GM18909 (cell line): Measurements from ENCODE around the gene MADD.

Source experiments
- ATAC-seq: cut with Tn5 transposase; IDR thresholded peaks from one replicate; pipeline ENCODE4 v1.9.1; 2021; ENCODE audit warnings: mild to moderate bottlenecking; ENCODE audit not compliant: unreplicated experiment, poor library complexity

MADD gene

DNA sequence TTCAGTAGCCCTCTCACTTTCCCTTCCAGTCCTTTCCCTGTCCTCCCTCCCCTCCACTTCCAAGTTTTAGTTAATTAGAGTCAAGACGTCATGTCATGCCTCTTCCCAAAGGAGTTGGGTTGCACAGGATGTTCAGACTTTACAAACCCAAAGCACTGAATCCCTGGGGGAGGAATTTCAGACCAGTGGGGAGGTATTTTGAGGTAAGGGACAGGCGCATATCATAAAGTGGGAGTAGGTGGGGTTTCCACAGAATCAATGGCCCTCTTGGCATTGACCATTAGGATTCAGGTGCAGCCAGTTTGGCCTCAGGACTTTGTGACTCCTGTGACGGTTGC, 20.6 kb upstream of the MADD start:
- no peak for ATAC-seq

DNA sequence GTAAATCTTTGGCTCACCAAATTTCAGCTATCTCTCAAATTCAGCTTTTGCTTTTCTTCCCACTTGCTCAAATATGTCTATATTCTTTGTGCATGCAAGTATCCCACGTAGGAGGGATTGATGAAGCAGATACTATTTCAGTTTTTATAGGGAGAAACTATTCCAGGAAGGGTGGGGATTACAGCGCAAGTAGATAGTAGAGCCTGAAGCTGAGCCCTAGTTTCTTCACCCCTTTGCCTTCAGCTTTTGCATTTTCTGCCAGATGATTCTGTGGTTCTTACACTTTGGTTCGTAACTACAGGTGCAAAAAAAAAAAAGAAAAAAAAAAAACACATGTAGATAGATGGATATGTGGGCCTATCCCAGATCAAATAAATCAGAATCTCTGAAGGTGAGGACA, 18.2 kb upstream of the MADD start:
- ATAC-seq: no peak

- ATAC-seq: no peak
Observed at GRCh38 chr11:47253660-47254059, 16.3 kb upstream of the MADD start.

DNA sequence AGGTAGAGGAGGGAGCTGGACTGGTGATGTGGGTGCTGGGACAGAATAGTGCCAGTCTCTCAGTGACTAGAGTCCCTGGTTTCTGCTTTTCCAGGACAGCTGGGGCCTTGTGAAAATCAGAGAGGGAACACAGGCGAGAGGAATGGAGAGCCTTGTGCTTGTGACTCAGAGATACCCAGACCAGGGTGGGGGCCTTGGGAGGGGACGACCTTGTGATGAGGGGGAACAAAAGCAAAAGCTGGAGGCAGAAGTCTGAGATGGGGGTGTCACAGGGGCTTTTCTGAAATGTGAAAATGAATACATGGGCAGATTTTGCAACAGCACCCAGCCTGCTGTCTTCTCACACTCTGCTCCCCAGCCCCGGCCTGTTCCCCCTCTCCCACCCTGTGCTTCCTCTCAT, 15.5 kb upstream of the MADD start:
- no peak for ATAC-seq

GRCh38 chr11:47256374-47256773, 13.6 kb upstream of the MADD start:
- no peak for ATAC-seq

- no peak for ATAC-seq
Observed at GRCh38 chr11:47257177-47257516, 12.8 kb upstream of the MADD start.

DNA sequence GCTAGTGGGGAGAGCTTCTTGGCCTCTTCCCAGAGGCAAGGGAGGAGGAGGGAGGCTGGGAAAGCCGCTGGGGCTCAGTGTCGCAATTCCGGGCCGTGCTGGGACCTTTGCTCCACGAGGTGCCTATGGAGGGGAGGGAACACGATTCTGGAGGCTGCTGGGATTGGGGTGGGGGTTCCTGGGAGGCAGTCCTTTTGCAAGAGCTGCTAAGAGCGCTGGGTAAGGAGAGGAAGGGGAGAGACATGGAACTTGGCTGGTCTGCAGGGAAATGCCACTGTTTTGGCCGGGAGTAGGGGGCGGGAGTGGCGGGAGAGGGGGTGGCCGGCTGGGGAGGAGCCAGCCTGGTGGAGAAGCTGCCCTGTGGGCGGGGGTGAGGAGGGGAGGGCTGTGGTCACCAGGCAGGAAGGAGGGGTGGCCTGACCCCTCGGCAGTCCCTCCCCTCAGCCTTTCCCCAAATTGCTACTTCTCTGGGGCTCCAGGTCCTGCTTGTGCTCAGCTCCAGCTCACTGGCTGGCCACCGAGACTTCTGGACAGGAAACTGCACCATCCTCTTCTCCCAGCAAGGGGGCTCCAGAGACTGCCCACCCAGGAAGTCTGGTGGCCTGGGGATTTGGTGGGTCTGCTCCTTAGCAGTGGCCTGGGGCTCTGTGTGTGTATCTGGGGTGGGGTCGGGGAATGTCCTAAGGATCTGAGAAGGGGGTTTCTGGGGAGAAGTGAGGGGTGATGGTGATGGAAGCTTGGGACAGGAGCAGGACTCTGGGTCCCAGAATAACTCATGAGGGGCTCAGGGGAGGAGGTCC, 12.2 kb upstream of the MADD start, which contains the start of gene NR1H3:
TSS of gene NR1H3 (plus strand) at position 480 of the 800 bp plus-strand sequence. CDS start 1,221 bp downstream, outside the sequence.
- ATAC-seq: no peak

DNA sequence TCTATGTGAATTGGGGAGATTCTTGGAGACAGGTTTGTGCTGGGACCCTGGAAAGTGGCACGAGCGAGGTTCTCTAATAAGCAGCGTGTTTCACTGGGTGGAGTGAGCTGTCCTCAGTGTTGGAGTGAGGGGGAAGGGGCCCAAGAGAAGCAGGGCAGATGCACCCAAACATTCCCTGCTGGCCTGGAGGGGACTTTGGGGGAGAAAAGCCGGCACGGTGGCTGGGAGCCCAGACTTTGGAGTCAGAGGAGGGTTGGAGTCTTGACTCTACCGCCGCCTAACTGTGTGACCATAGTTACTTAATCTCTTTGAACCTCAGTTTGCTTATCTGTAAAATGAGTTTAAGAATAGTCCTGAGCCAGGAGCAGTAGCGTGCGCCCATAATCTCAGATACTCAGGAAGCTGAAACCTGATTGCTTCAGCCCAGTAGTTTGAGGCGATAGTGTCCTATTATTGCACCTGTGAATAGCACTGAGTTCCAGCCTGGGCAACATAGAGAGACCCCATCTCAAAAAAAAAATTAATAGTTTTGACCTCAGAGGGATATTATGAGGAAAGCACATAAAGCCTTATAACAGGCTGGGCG, 11.5 kb upstream of the MADD start:
- no peak for ATAC-seq

GRCh38 chr11:47259232-47259977, 10.5 kb upstream of the MADD start:
- no peak for ATAC-seq

GRCh38 chr11:47260366-47260765, 9.6 kb upstream of the MADD start:
- ATAC-seq: no peak

GRCh38 chr11:47261291-47261800, 8.6 kb upstream of the MADD start:
- no peak for ATAC-seq

GRCh38 chr11:47264119-47264518, 5.8 kb upstream of the MADD start:
- ATAC-seq: no peak

DNA sequence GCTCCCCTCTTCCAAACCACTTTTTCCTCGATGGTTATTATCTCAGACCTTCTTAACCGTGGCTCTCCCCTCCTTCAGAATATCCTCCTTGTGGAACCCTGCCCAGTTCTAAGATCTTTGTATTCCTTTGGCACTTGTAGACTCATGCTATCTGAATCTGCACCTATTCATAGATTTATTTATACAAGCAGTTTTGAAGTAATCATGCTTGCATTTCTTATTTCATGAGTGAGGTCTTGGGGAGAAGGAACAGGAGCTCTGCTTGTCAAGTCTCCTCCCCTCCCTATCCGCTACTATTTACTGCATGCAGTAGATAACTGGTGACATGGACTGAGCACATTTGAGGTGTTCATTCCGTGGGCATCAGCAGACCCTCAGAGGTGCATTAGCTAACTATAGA, 5.4 kb upstream of the MADD start:
- no peak for ATAC-seq

GRCh38 chr11:47267876-47268275, 2.1 kb upstream of the MADD start:
- ATAC-seq: no peak

GRCh38 chr11:47268448-47269001, 1.4 kb upstream of the MADD start:
- no peak for ATAC-seq

GRCh38 chr11:47269002-47269828, 718 bp upstream of the MADD start:
- peak; percentile 53 for ATAC-seq

- no peak for ATAC-seq
Observed at GRCh38 chr11:47270331-47271271, 668 bp downstream of the MADD start.

GRCh38 chr11:47271328-47271727, 1.4 kb downstream of the MADD start:
- ATAC-seq: no peak
